ENCODE results near the gene CORO2B.

DNA sequence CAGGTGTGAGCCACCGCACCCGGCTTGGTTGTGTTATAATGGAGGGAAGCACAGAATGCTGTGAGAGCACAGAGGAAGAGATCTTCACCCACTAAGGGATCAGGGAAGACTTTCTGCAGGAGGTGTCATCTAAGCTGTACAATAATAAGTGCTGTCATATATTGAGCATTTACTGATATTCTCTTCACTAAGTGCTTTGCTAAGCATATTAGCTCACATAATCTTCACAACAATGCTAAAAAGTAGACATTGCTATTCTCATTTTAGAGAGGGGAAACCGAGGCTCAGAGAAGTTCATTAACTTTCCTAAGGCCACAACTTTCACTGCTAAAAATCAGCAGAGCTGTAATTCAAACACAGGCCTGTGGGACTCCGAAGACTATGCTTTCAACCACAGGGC, 115.3 kb downstream of the CORO2B start:
- TF ChIP-seq RERE (CRISPR knock-in tag; IDR thresholded peaks at IDR 0.05; ENCODE audit: low read depth) (no peak), ESRRA (CRISPR knock-in tag; IDR thresholded peaks at IDR 0.05; ENCODE audit: low read depth) (no peak), CTCF (CRISPR knock-in tag; IDR thresholded peaks at IDR 0.05) (no peak), CHD2 (IDR thresholded peaks at IDR 0.05; ENCODE audit: low read depth, low read length) (no peak), FOXK1 (CRISPR knock-in tag; IDR thresholded peaks at IDR 0.05; ENCODE audit: borderline replicate concordance, low read depth) (no peak), ZNF652 (CRISPR knock-in tag; IDR thresholded peaks at IDR 0.05; ENCODE audit: borderline replicate concordance, low read depth) (no peak), MAZ (IDR thresholded peaks at IDR 0.05; ENCODE audit: borderline replicate concordance, low read depth, low read length) (no peak), MAZ (CRISPR knock-in tag; IDR thresholded peaks at IDR 0.05; ENCODE audit: low read depth) (no peak), CHCHD3 (CRISPR knock-in tag; IDR thresholded peaks at IDR 0.05) (no peak), ZNF639 (CRISPR knock-in tag; conservative IDR thresholded peaks at IDR 0.05) (no peak)

All from HepG2 (cell line).